ENCODE data around the gene SIRT7.

SIRT7 gene

DNA sequence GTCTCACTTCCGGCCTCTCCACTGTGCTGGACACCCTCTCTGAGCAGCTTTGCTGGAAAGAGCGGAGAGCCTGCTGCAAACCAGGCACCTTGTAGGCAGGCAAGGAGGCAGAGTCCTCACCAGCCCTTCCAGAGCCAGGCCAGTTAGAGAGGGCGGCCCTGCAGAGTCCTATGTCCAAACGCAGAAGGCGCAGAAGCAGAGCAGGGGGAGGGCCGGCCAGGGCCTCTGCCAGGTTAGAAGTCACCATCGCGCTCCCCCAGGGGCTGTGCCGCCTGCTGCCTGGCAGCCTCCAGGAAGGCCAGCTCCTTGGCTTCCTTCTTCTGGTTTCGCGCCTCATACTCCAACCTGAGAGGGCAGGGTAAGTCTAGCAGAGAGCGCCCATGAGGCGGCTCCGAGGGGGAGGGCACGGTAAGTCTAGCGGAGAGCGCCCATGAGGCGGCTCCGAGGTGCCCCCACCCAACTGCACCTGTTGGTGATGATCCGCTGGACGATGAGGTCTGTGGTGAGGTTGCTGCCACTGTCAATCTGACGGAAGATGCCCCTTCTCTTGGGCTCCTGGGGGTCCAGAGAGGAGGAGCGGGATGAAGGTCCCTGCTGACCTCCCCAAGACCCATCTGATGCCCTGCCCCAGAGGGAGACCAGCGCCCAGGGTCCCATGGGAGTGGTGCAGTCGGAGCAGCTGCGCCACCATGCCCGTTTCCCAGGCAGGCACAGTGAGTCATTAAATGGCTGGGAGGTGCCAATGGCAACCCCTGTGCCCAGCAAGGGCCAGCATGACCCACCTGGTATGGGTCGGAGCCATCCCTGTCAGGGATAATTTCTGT lies 13.2 kb downstream of the SIRT7 start:
- DNase-seq (ENCODE audit: low spot score): no peak

- DNase-seq (ENCODE audit: low spot score): no peak
Measured at GRCh38 chr17:81903896-81904599, 13.9 kb downstream of the SIRT7 start.

DNA sequence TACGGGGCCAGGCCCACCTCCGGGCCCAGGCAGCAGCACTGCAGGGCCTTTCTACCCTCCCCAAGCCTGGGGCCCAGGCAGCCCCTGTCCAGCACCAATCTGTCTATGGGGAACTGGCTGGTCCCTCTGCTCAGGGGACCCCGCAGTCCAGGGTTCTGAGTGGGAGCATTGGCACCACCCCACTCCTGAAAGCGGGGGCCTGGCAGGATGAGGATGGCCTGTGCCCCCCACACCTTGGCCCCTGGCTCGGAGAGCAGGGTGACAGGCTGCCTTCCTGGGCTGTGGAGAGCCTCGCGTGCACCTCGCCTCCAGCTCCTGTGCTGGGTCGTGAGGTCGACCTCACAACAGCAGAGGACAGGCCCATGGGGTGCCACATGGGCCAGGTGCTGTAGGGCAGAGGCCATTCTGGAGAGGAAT lies 14.6 kb downstream of the SIRT7 start:
- DNase-seq (ENCODE audit: low spot score): no peak

- DNase-seq (ENCODE audit: low spot score): no peak
Measured at GRCh38 chr17:81902653-81903414, 15.1 kb downstream of the SIRT7 start.

DNA sequence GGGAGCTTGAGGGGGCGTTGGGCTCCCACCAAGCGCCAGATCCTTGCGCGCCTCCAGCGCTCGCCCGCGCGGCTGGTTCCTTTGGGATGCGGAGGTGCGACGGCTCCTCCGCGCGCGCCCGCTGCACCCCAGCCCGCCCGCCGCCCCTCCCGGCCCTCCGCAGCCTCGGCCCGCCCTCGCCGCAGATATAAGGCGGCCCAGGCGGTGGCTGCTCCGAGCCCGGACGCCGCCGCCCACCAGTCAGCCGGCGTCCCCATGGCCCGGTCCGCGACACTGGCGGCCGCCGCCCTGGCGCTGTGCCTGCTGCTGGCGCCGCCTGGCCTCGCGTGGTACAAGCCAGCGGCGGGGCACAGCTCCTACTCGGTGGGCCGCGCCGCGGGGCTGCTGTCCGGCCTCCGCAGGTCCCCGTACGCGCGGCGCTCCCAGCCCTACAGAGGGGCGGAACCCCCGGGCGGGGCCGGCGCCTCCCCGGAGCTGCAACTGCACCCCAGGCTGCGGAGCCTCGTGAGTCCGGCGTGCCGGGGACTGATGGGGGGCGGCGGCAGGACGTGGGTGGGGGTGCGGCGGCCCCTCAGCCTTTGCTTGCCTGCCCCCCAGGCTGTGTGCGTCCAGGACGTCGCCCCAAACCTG lies 15.8 kb downstream of the SIRT7 start, which contains the start of gene NPB:
NPB (plus strand) TSS at position 216 of the 630 bp plus-strand sequence; CDS start at position 256, 40 bp downstream.
- DNase-seq (ENCODE audit: low spot score): no peak

DNA sequence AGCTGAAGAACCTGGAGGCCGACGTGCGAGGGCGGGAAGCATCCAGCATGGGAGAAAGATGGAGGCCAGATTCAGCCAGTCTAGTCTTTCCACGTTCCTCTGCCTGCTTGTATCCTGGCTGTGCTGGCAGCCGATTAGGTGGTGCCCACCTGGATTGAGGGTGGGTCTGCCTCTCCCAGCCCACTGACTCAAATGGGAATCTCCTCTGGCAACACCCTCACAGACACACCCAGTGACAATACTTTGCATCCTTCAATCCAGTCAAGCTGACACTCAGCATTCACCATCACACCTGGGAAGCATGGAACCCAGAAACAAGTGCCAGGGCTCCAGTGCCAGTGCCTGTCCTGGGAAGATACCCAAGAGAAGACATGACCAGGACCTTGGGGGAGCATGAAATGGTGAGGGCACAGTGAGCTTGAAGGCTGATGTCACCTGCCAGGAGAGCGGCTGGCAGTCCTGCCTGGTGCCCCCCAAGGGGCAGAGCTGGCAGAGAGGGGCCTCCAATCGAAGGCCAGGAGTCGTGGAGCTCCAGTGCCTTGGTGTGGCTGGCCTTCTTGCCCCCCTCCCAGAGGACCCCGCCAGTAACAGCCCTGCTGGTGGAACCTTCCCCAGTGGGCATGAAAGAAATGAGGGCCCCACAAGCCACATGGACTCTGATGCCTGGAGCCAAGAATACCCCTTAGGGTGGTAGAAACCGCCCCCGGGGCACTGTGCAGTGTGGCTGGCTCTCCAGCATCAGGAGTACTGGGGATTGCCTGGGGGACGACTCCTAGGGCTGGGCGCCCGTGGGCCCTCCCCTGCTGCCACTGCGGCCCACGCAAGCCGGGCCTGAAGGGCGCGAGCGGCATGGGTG lies 16.6 kb downstream of the SIRT7 start:
- DNase-seq (ENCODE audit: low spot score): no peak

GRCh38 chr17:81900181-81900820 lies 17.7 kb downstream of the SIRT7 start:
- DNase-seq (ENCODE audit: low spot score): no peak

- DNase-seq (ENCODE audit: low spot score): no peak
Measured at GRCh38 chr17:81899514-81900166, 18.3 kb downstream of the SIRT7 start.

GRCh38 chr17:81898885-81899284 lies 19.1 kb downstream of the SIRT7 start:
- DNase-seq (ENCODE audit: low spot score): no peak

DNA sequence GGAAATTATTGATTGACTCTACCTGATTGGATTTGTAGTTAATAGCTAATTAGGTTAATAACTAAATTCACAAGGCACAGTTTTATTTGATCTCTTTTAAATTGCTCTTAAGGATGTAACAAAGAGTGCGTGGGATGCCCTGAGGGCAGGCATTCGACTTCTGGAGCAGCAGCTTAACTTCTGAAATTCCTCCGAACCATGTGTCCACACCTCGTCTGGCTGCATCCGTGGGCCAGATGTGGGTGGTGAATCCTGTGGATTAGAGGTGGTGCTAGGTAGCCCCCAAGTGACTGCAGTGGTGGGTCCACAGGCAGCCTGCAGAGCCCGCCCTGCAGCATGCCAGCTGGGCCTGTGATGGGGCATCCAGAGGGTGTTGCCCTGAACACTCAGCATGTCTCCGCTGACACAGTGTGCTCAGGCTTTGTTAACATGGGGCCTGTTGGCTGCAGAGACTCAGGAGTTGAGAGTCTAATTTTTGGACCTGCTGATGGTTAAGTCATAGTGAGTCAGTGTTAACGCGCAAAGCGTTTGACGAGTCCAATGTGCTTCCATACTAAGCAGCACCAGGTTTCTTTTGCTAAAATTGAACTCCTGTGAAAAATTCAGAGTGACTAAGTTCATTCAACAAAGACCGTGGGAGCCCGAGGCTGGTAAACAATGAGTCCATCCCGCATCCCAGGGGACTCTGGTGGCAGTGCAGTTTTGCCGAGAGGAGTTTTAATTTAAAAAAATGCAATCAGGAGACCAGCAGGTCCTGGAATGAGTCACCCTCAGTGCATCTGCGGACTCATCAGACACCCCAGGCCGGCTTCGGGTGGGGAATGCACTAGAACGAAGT lies 19.7 kb downstream of the SIRT7 start:
- DNase-seq (ENCODE audit: low spot score): no peak

- DNase-seq (ENCODE audit: low spot score): no peak
Measured at GRCh38 chr17:81895400-81895799, 22.6 kb downstream of the SIRT7 start.

DNA sequence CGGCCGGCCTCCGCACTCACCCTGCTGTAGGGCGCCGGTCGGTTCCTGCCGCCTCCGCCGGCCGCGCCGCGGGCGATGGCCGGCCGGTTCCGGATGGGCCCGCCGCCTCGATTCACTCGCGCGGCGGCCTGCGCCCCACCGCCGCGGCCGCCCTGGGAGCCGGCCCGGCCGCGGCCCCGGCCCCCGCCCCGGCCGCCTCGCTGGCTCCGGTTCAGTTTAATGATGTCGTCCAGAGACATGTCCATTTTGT lies 26.7 kb downstream of the SIRT7 start:
- no peak for DNase-seq (ENCODE audit: low spot score)

- peak; percentile 61 for DNase-seq (ENCODE audit: low spot score)
Measured at GRCh38 chr17:81890447-81891302, 27.3 kb downstream of the SIRT7 start.

DNA sequence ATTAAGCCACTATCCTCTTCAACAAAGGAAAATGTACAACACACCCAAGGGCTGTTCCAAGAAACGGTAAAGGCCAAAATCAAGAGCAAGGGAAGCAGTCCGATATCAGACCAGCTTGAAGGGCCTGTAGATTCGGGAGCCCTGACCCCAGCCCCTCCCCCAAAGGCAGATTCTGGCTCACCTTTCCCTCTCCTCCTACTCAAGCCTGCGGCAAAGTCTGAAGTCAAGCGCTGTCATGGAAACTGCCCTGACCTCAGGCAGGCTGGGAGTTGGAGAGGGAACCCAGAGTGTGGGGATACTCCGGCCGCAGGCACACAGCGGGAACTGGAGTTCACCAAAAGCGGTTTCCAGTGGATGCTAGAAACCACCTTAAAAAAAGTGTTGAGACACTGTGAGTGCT lies 28.4 kb downstream of the SIRT7 start:
- no peak for DNase-seq (ENCODE audit: low spot score)

DNA sequence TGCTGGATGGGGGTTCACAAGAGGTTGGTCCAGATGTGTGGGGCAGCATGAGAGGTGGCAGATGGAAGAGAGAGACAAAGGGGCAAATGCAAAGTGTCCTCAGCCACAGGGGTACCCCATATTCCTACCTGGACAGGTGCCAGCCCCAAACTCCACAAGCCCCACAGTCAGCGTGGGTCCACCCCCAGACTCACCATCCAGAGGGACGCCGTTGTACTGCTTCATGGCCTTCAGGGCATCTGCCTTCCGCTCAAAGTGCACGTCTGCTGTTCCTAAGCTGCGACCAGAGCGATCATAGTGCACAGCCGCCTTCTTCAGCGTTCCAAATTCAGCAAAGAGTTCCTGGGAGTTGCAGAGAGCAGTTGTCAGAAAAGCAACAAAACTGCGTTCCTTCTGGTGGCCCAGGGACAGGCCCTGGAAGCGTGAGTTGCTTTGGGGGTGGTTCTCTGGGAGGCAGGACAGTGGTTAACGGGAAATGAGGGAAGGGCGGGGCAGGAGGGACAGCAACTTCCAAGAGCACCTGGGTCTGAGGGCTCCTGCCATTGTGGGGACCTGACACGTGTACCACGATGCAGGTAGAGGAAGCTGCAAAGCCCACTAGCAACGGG lies 28.9 kb downstream of the SIRT7 start:
- DNase-seq (ENCODE audit: low spot score): no peak

- DNase-seq (ENCODE audit: low spot score): no peak
Measured at GRCh38 chr17:81888105-81888987, 29.6 kb downstream of the SIRT7 start.
